Hematopoietic multipotent progenitor cell treated with erythropoietin and hydrocortisone succinate and interleukin-3 and kit ligand, for 4 days (in vitro differentiated cells): ENCODE measurements around the gene ZSWIM8.
"Not testable (repeated sequence)": the region's sequence is repeated elsewhere in the genome, so short reads cannot be mapped to it uniquely, and the experiment has no call there.

Source experiments
- DNase-seq: peaks from one replicate; pipeline ENCODE4 v3.0.0-alpha.2; 2015

The ZSWIM8 gene

DNA sequence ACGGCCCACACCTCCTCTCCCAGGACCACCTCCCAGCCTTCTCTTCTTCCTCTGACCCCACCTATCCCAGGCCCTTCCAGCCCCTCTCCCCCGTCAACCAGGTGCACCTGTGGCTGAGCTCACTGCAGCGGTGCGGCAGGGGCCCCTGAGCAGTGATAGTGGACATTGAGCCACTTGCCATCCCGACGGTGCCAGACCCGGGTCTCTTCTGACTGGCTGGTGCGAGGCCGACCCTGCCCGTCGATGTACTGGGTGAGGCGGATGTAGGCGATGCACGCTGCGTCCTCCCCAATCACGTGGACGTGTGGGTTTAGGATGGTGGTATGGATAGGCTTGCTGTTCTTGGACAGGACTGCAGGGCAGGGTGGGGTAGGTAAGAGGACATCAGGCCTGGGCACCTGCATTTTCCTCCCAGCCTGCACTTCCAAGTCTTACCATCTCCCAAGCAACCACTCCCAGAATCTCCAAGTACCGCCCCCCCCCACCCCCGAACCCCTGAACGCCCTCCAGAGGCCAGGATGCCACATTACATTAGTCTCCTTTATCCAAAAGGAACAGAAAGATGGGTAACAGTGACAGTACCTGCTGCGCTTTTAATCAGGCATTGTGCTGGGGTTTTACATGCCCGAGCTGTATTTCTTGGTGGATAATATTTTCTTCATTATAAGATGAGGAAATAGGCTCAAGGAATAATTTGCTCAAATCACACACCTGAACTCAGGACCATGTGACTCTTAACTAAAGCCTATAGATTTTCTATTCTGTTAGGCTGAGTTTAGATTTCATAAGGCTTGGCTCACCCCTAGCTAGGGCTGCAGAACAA, 29.7 kb downstream of the ZSWIM8 start:
- peak; percentile 51 for DNase-seq

DNA sequence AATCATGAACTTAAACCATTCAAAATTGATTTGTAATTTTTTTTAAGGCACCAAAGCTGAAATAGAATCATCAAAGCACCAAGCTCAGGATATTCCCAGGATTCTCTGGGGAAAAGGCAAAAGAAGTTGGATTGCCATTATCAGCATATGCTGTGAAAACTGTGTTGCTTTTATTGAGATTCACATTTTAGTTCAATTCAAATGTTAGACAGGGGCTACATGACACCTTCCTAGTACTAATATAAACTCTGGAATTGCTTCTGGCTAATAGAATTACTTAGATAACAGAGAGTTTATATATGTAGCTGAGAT, 30.3 kb downstream of the ZSWIM8 start:
- DNase-seq = no peak

DNA sequence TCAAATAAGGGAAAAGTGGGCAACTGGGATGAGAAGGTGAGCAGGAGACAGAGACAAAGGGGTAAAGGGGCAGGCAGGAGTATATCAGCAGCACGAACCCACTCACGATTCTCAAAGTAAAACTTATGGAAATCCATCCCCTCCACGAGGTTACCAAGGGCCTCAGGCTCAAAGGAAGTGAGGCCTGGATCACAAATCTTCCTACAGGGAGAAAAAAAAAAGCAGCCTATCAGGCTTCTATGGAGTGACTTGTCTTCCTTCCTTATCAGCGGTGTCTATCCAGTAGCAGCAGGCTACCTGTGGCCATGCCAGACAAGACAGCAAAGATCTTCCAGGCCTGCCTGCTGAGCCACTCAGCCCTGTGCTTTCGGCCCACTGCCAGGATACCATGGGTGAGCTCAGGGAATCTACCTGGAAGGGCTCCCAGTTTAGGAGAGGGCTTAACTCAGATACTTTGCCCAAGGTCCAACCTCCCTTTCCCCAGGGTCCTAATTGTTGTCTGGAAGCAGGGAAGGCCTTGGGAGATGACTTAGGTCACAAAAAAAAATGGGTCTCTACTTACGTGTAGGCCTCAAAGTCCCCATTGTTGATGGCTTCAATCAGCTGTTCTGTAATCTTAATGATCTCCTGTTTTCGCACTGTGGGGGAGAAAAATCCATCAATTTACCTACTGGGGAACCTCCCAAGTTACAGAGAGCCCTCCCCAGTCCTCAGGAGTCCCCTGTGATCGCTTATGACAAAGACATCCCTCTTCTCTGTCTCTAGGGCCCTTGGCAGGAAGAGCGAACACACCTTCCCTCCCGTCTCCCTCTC, 31.7 kb downstream of the ZSWIM8 start:
- no peak for DNase-seq

DNA sequence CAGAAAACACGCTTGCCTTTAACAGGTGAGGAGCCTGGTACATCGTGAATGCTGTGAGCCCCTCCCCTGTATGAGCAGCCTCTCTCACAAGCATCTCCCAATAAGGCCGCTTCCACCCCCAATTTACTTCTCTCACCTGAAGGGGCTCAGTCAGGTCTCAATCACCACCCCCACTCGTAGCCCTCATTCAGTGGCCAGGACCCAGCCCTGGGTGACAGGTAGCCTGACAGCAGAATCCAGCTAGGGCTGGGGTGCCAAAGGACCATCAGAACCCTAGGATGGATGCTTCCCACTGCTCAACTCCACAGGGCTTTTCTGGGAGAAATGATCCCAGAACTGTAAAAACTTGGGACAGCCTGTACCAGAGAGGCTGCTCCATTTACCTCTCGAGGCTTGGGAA, 32.4 kb downstream of the ZSWIM8 start:
- no peak for DNase-seq

DNA sequence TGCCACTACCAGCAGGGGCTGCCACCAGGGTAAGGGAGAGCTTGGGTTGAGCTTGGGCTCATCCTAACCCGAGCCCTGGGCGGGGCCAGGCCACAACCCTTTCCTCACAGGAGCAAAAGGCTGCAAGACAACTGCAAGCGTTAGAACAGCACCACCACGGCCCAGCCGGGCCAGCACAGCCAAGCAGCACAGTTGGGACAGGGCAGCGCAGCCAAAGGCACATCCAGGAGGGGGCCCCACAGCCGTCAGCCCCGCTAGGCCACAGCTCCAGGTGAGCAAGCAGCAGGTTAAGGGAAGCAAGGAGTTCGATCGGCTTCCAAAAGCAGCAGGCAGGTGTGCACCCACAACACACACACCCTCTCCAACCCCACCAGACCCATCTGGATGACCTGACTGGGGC, 33.0 kb downstream of the ZSWIM8 start:
- DNase-seq = no peak

DNA sequence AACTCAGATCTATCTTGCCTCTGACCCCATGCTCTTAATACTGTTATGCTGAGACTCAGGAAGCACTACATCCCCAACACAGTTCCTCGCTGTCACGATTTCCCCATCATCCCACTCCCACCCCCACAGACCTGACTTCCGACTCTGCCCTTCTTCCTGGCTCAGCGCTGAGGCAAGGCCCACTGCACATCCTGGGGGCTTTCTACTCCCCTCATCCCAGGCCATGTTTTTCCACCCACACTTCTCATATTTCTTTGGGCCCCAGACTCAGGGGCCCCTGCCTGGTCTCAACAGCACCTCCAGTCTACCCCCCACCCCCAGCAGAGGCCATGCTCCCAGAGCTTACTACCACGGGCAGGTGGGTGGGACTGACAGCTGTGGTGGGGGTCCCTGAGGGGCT, 33.7 kb downstream of the ZSWIM8 start:
- DNase-seq = no peak

DNA sequence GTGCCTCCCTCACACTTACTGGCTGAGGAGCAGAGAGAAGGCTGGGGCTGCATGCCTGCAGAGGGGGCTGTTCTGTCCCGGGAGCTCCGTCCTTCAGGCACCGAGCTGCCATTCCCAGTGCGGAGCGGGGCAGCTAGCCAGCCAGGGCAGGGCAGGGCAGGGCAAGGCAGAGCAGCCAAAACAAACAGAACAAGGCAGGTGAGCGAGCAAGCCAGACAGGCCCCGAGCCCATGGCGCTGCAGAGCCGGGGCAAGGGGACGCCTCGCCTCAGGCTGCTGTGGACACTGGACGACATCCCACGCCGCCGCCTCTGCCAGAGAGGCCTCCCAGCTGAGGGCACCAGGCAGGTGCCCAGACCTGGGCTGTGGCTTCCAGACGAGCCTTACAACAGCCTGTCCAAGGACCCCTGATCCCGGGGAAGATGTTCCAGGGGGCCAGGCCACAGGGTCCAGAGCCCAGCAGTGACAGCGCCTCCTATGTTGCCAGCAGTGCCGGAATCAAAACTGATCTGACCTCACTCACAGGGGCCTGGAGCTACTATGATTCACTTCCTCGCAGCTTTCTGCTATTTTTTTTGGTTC, 34.2 kb downstream of the ZSWIM8 start:
- no peak for DNase-seq

DNA sequence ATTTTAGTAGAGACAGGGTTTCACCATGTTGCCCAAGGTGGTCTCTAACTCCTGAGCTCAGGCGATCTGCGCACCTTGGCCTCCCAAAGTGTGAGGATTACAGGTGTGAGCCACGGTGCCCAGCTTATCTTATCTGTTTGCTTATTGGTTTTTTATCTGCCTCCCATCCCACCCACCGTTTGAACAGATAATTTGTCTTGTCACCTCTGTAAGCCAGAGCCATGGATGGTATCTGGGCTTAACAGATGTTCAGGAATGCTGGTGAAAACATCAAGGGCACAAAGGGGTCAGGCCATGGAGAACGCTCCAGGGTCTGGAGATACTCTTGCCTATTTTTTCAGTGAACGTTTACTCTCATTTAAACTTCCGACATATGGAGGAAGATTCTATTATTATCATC, 38.0 kb downstream of the ZSWIM8 start:
- DNase-seq = no peak

DNA sequence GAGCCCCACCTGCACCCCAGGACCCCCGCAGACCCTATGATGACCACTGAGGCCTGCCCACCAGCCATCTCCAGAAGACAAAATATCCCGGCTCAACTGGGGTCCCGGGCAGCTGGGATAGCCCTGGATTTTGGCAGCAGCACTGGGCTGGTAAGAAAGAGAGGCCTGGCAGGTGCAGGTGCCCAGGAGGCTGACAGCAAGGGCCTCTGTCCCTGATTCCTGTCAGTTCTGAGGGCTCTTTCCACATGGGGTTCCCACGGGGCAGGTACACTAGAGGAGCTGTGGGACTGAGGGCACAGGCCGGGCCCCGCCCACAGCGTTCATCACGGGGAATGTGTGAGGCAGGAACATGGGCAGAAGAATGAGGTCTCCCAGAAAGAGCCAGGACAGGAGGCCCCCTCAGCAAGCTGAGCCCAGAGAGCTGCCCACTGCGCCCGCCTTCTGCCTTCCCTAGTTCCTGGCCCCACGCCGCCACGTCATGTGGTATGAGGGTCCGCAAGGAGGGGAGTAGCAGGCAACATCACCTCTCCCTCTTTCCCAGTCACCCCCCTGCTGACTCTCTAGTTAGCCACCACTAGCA, 38.8 kb downstream of the ZSWIM8 start:
- no peak for DNase-seq

DNA sequence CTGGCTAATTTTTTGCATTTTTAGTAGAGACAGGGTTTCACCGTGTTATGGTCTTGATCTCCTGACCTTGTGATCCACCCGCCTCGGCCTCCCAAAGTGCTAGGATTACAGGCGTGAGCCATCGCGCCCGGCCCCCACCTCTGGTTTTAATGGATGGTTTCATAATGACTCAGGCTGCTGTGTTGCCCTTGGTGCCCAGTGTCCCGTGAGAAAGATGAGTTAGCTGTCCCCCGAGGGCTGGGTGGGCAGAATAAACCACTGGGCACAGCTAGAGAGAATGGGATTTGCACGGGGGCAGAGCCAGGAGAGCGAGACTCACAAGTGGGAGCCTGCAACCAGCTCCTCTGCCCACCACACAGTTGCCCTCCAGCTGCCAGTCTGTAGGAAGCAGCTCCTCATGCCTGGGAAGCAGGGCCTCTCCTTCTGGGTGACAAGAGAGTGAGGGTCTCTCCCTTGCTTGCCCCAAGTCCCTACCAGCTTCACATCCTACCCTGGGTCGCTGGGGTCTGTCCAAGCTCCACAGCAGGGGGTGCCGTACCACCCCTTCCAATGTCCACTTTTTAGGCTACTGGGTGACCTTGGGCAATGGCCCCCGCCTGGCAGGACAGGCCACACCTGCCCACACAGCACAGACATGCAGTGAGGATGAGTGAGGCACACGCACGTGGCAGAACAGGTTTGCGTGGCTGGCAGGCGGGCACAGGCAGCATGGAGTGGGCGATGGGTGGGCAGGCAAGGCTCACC, 42.1 kb downstream of the ZSWIM8 start:
- no peak for DNase-seq

DNA sequence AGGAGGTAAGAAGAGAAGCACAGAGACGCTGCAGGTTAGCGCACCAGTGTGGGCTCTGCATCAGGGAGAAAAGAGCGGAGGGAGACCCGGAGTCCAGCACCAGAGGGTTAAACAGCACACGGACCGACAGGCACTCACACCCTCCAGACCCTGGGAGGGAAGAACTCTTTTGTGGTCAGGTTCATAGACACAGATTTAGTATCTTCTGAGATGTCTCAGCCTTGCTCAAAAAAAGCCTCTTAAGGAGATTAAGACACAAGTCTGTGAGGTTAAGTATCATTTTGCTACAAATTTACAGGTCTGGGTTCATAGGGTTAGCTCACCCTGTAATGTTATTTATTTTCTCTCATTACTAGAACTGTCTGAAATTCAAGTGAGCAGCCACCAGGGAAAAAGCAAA, 42.8 kb downstream of the ZSWIM8 start:
- no peak for DNase-seq

DNA sequence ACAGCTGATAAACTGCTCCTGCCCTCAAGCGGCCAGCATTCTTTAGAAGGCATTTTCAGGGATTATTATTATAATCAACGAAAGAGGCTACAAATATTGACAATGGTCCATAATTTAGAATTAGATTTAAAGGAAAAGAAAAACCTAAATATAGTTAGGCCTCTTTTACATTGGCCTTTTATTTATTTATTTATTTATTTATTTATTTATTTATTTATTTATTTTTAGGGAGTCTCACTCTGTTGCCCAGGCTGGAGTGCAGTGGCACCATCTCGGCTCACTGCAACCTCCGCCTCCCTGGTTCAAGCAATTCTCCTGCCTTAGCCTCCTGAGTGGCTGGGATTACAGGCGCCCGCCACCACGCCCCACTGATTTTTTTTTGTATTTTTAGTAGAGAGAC, 43.7 kb downstream of the ZSWIM8 start:
- DNase-seq = not testable (repeated sequence)

DNA sequence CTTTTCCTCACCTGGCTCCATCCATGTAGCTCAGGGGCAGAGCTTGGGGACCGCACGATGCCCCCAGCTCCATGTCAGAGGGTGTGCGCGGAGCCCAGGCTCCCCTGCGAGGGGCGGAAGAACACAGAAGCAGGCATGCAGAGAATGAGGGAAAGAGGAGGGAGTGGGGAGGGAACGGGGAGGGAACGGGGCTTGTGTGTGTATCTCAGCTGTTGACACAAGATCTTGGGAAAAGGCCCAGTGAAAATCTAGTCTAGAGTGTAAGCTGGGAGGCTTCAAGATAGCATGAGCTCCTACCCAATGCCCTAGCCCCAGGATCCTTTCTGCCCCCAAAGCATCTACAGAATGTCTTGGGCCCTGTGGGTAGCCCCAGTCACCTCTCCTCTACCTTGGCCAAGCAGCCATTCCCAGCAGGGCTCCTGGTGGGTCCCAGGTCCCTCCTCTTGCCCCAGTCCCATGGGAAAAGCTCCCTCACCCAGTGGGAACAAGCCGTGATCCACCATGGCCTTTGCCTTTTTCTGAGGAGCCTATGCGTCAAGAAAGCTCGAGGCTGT, 51.1 kb downstream of the ZSWIM8 start:
- no peak for DNase-seq

DNA sequence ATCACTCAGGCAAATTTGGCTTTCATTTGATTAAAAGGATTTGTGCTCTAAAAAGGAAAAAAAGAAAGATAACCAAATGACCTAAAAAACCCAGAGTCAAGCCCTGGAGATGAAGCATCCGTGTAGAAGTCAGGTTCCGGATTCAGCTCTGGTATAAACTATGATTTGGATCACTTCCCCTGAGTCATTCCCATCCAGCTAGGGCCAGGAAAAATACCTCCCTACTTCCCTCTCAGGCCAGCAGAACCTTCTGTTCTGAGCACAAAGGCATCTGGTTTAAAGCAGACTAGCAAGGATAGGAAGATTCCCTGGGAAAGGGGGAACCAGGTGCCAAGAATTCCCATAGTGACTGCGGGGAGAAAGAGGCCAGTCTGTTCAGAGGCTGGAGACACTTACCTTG, 51.7 kb downstream of the ZSWIM8 start:
- DNase-seq = no peak

DNA sequence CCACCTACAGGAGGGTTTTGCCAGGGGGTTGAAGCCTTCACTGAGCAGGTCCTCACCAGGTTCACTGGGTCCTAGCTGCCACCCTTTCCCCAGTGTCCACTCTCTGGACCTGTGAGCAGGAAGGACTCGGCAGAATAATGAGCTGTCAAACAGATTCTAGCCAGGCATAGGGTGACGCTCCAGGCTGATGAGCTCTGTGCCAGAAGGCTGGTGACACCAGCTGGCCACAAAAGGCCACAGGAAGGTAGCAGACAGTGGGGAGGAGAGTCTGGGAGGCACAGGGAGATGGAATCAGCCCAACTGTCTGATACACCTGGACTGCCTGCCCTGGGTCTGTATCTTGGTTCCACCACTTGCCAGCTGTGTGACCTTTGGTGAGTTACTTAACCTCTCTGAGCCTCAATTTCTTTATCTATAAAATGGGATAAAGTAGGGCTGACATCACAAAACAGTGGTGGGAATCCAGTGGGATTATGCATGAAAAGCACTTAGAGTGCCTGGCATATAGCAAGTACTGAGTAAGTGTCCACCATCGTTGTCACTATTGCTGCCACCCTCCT, 52.7 kb downstream of the ZSWIM8 start:
- DNase-seq = no peak

DNA sequence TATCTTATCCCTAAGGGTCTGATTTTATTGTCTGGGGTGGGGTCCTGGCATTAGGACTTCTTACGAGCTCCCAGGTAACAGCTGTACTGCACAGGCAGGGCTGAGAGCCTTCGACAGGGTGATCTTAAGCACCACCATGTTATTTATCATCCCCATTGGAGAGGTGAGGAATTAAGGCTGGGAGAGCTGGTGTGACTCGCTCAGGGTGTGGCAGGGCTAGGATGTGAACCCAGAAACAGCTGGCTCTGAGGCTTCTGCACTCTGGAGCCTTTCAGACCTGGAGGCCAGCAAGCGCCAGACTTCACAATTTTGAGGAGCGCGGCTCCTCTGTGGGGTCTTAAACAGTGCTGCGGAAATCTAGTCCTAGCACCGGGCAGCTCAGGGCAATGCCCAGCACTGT, 53.4 kb downstream of the ZSWIM8 start:
- no peak for DNase-seq

DNA sequence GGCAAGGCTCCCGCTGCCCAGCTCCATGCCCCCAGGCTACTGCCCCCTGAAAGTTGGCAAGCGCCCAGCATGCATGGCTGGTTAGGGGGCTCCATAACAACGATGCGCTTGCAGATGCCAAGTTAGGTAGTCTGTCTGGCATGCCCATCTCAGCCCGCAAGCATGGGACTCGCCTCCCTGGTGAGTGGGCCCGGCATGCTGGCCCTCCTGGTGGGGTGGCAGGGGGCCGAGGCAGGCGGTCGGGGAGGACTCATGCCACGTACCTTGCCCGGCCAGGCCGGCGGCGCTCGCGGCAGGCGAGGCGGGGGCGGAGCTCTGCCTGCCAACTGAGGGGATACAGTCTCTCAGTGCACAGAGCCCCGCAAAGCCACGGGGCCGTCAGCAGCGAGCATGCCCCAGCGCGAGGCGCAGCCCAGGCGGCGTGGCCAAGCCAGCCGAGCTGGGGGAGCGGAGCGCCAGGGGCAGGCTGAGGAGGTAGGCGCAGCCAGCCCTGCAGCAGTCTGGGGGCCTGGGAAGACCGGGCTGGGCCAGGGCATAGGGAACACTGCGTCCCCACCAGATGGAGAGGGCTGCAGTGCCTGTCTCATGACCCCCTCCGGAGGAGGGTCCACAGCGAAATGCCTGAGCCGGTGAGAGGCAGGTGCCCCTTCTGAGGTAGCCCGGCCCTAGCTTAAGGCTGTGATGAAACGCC, 54.0 kb downstream of the ZSWIM8 start:
- DNase-seq = no peak

DNA sequence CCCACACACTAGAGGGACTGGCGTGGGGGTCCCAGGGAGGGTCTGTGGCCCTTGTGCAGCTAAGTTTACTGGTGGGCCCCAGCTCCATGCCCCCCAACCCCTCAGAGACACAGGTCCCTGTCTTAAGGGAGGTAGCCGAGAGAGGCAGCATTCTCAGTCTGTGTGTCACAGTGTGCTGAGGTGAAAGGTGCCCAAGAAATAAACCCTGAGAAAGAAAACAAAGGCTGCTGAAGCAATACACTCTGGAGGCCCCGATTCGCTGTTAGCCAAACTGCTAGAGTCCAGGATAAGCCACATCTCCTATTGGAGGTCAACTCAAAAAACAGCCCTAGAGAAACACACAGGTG, 54.6 kb downstream of the ZSWIM8 start:
- no peak for DNase-seq

DNA sequence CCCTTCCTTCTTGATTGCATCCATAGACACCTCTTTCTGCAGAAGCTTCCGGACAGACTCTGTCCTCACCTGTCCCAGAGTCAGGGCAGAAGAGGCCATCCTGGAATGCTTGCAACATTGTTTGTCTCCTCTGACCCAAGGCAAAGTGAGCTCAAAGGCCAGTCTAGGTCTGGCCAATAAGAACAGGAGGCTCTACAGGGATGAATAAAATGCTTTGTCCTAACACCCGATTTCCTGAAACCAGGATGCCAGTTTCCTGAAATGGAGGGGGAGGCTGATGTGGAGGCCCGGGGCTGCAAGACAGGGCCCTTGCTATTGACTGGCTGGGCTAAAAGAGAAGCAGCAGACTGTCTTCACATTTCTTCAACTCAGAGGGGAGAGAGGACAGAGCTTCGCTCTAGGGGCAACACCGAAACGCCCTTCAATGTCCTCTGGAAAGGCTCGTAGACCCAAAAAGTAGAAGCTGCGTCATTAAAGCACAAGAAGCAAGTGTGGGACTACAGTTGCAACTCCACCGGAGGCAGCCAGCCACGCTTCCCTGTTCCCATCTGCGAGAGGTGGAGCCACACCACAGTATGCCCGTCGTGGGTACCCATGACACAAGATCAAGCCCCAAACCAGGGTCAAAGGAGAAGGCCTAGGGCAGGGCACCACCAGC, 55.1 kb downstream of the ZSWIM8 start:
- no peak for DNase-seq

DNA sequence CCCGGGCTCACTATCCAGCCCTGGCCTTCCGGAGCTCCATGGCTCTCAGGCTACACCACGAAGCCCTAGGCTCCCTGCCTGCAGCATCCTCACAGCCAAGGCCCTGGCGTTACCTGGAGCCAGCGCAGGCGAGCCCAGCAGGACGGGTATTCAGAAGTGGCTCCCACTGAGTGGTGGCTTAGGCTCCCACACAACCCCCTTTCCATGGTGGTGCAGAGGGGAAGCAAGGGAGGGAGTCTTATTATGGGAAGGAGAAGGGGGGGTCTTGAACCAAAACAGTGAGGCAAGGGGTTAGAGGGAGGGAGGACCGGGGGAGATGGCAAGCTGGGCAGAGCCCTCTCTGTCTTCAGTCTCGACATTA, 55.6 kb downstream of the ZSWIM8 start:
- DNase-seq = no peak

DNA sequence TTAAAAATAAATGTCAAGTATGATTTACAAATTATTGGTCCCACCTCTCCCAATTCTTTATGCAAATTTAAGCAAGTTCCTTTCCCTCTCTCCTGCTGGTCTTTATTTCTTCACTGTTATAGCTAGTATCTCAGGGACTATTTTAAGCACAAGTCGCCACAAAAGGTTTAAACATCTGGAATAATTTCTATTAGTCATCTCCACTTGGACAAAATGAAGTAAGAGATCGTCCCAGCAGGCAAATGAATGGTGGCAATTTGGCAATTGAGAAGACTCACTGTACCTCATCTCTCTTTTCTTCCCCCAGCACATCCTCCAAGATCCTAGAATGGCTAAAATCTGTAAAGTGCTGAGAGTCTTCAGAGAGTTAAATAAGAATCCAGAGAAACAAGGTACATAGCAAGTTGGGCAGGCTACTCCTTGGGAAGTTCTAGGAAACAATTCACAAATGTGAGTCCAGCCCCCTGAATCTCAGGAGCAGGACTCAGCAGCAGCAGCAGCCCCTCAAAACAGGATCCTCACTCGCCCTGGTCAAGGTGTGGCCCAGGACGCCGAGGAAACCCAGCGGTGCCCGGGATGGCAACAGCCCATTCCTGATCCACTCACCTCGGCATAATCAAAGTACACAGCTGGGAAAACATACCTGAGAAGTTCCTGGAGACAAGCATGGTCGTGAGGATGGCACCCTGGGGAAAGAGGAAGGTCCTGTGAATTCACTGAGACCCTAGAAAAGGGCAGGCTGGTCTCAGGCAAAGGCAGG, 56.3 kb downstream of the ZSWIM8 start:
- DNase-seq = no peak
